ENCODE data around the gene ADAMTSL4.
A peak's percentile ranks its signal among the peaks of the same experiment; 100 is the strongest.

Gene ADAMTSL4

GRCh38 chr1:150555971-150556865 is 7.0 kb downstream of the ADAMTSL4 start:
- no peak for DNase-seq

GRCh38 chr1:150557065-150557600 is 7.9 kb downstream of the ADAMTSL4 start:
- DNase-seq = no peak

GRCh38 chr1:150557813-150558212 is 8.6 kb downstream of the ADAMTSL4 start:
- DNase-seq = no peak

- no peak for DNase-seq
Measured at GRCh38 chr1:150558303-150558704, 9.1 kb downstream of the ADAMTSL4 start.

GRCh38 chr1:150558761-150559655 is 9.8 kb downstream of the ADAMTSL4 start:
- DNase-seq = no peak

GRCh38 chr1:150559656-150560010 is 10.4 kb downstream of the ADAMTSL4 start:
- no peak for DNase-seq

- DNase-seq = peak; percentile 89
Measured at GRCh38 chr1:150560011-150560438, 10.8 kb downstream of the ADAMTSL4 start.

GRCh38 chr1:150560576-150561253 is 11.5 kb downstream of the ADAMTSL4 start:
- DNase-seq = peak; percentile 95

GRCh38 chr1:150561254-150561973 is 12.2 kb downstream of the ADAMTSL4 start:
- DNase-seq = peak; percentile 55

- peak; percentile 95 for DNase-seq
Measured at GRCh38 chr1:150561974-150562445, 12.8 kb downstream of the ADAMTSL4 start.

- peak; percentile 70 for DNase-seq
Measured at GRCh38 chr1:150562446-150563339, 13.5 kb downstream of the ADAMTSL4 start.

- DNase-seq = peak; percentile 70
Measured at GRCh38 chr1:150563340-150564038, 14.3 kb downstream of the ADAMTSL4 start.

- DNase-seq = peak; percentile 13
Measured at GRCh38 chr1:150564051-150564991, 15.1 kb downstream of the ADAMTSL4 start.

- DNase-seq = peak; percentile 22
Measured at GRCh38 chr1:150565240-150565991, 16.2 kb downstream of the ADAMTSL4 start.

- DNase-seq = no peak
Measured at GRCh38 chr1:150566589-150567340, 17.6 kb downstream of the ADAMTSL4 start.

GRCh38 chr1:150567341-150567716 is 18.1 kb downstream of the ADAMTSL4 start:
- peak; percentile 75 for DNase-seq
